K562 (cell line): ENCODE results near the gene GPN1. TPM values are rescaled to one million over a fixed set of nuclear protein-coding genes. Genes with fewer than 3 reads are reported as not detected.

Source experiments
- ATAC-seq: fragments of 200-7000 bp; cut with Tn5 transposase; 3 replicates; pipeline ENCODE4 v1.9.1; 2020; ENCODE audit warnings: moderate library complexity
- BruUV-seq: library from RNA; stranded (reverse); fragments of 400-500 nt; replicated peaks from 2 replicates; lab custom pipeline; 2021; lab: Mats Ljungman, UMichigan
- CTCF ChIA-PET: fragments of 300-600 bp; formaldehyde crosslinking; extraction: SDS; loops from one replicate; lab custom pipeline; 2021; ENCODE audit warnings: low intra/inter-chr PET ratio; lab: Yijun Ruan, JAX
- POLR2A ChIA-PET: fragments of 300-600, 350-650 bp; sonication (Branson Sonifier 250); formaldehyde crosslinking; extraction: SDS; loops from one replicate; lab custom pipeline; 2021; ENCODE audit warnings: antibody characterized with exemption, inconsistent platforms; lab: Yijun Ruan, JAX
- DNase-seq, 4 experiments: peaks; one replicate each; pipeline versions ENCODE4 v3.0.0 to v3.0.0-alpha.2; 2011 to 2018; ENCODE audit warnings: low spot score in 3 of 4, mixed read lengths in 3 of 4; ENCODE audit errors: extremely low read depth in 1 of 4
- FAIRE-seq: peaks from 2 replicates; lab custom pipeline; 2011; peaks lifted over from hg19 to GRCh38; lab: Jason Lieb, UNC
- H2AFZ ChIP-seq: 2 replicates; pipeline ENCODE4 v1.6.0; 2011; ENCODE audit warnings: low read depth, low read length, control low read depth, inconsistent platforms
- H3K27ac ChIP-seq: fragments of 200-600 bp; 3 replicates; pipeline ENCODE4 v1.8.0; 2011; ENCODE audit warnings: low read depth, mild to moderate bottlenecking, control low read depth, inconsistent platforms, low read length, moderate library complexity, mixed read lengths; ENCODE audit errors: extremely low read depth
- H3K27me3 ChIP-seq, 2 experiments: fragments of 300-600 bp in 1 of 2; 2 replicates in 1 of 2; 3 replicates in 1 of 2; pipeline versions ENCODE4 v1.6.0 to v1.8.0; 2011; ENCODE audit warnings: inconsistent platforms in 2 of 2, low read length in 2 of 2, mild to moderate bottlenecking in 1 of 2, mixed read lengths in 1 of 2, moderate library complexity in 1 of 2; ENCODE audit not compliant: control insufficient read depth in 2 of 2, insufficient read depth in 2 of 2
- H3K36me3 ChIP-seq: fragments of 300-600 bp; 3 replicates; pipeline ENCODE4 v1.8.0; 2011; ENCODE audit warnings: mild to moderate bottlenecking, low read length, inconsistent platforms; ENCODE audit not compliant: control insufficient read depth, insufficient read depth
- H3K4me1 ChIP-seq, 2 experiments: fragments of 200-600 bp in 1 of 2; replicated peaks in 1 of 2; 2 replicates in 1 of 2; 3 replicates in 1 of 2; pipeline versions ENCODE4 v1.5.1 to v1.8.0; 2011; ENCODE audit warnings: inconsistent platforms in 2 of 2, low read length in 2 of 2, mild to moderate bottlenecking in 1 of 2, mixed read lengths in 1 of 2, moderate library complexity in 1 of 2; ENCODE audit not compliant: control insufficient read depth in 2 of 2, insufficient read depth in 2 of 2
- H3K4me2 ChIP-seq: 2 replicates; pipeline ENCODE4 v1.6.1; 2011; ENCODE audit warnings: low read length, control low read depth, inconsistent platforms, mixed read lengths; ENCODE audit not compliant: insufficient read depth
- H3K4me3 ChIP-seq: fragments of 200-600 bp; sonication (generic), shearing (Covaris generic); 2 replicates; pipeline ENCODE4 v1.5.1; 2016; ENCODE audit warnings: control low read depth, inconsistent platforms
- H3K79me2 ChIP-seq: fragments of 200-600 bp; 3 replicates; pipeline ENCODE4 v1.8.0; 2011; ENCODE audit warnings: low read length, inconsistent platforms; ENCODE audit not compliant: control insufficient read depth, insufficient read depth
- H3K9ac ChIP-seq, 2 experiments: 2 replicates each; pipeline versions ENCODE4 v1.6.0 to v1.6.1; 2011; ENCODE audit warnings: low read depth in 2 of 2, low read length in 2 of 2, control low read depth in 1 of 2, inconsistent platforms in 1 of 2, mild to moderate bottlenecking in 1 of 2, mixed read lengths in 1 of 2; ENCODE audit not compliant: insufficient read depth in 1 of 2
- H3K9me1 ChIP-seq: one replicate; pipeline ENCODE4 v1.6.0; 2011; ENCODE audit warnings: inconsistent platforms, mild to moderate bottlenecking, low read length, moderate library complexity; ENCODE audit not compliant: control insufficient read depth, insufficient read depth
- H3K9me3 ChIP-seq: replicated peaks from 2 replicates; pipeline ENCODE4 v1.5.1; 2011; ENCODE audit warnings: low read depth, low read length, inconsistent platforms; ENCODE audit not compliant: control insufficient read depth, insufficient read depth
- H4K20me1 ChIP-seq: replicated peaks from 2 replicates; pipeline ENCODE4 v1.6.1; 2011; ENCODE audit warnings: low read length, inconsistent platforms, mixed read lengths; ENCODE audit not compliant: control insufficient read depth, insufficient read depth
- BRD4 ChIP-seq: fragments of 200-600 bp; sonication (generic); IDR thresholded peaks from 2 replicates; pipeline ENCODE4 v1.6.1; 2017; ENCODE audit warnings: inconsistent platforms
- FOXA3 ChIP-seq, 2 experiments: fragments of 450-650 bp in 1 of 2; sonication (generic) in 1 of 2; formaldehyde crosslinking; IDR thresholded peaks in 1 of 2; conservative IDR thresholded peaks in 1 of 2; 2 replicates each; pipeline versions ENCODE4 v1.4.0 to v1.8.0; 2020 to 2022; ENCODE audit warnings: mild to moderate bottlenecking in 2 of 2, missing genetic modification reagents in 1 of 2
- FOXK1 ChIP-seq: sonication (generic); formaldehyde crosslinking; IDR thresholded peaks from 2 replicates; pipeline ENCODE4 v1.8.0; 2022; ENCODE audit warnings: missing genetic modification reagents, mild to moderate bottlenecking, borderline replicate concordance
- RBM14 ChIP-seq: fragments of 200-400 bp; formaldehyde crosslinking; IDR thresholded peaks from 2 replicates; pipeline ENCODE4 v1.6.1; 2018; ENCODE audit warnings: low read depth, mild to moderate bottlenecking, low read length, moderate library complexity, borderline replicate concordance; ENCODE audit not compliant: insufficient read depth
- ZNF232 ChIP-seq: sonication (generic); formaldehyde crosslinking; IDR thresholded peaks from 2 replicates; pipeline ENCODE4 v1.8.0; 2022; ENCODE audit warnings: mild to moderate bottlenecking, missing genetic modification reagents
- WGBS: fragments of 100-300 bp; shearing (Covaris generic); methylation state at CpG from one replicate; pipeline ENCODE4 v1.1.6; 2016; ENCODE audit warnings: low coverage, mixed read lengths; ENCODE audit not compliant: insufficient coverage; ENCODE audit errors: missing lambda C conversion rate; 5-methylcytosine and 5-hydroxymethylcytosine counted together
- in situ Hi-C: fragments of 300-500 bp; cut with MboI; formaldehyde crosslinking; loops from 4 replicates; pipeline ENCODE4 v1.15.0; 2018; ENCODE audit warnings: inconsistent platforms, mixed read lengths
- intact Hi-C: fragments of 100-400 bp; cut with micrococcal nuclease; formaldehyde crosslinking; loops from 2 replicates; pipeline ENCODE4 v1.14.2; 2022
- polyA plus RNA-seq, 8 experiments: library from polyadenylated mRNA; depleted of rRNA in 4 of 8; stranded (reverse) in 5 of 8; unstranded in 3 of 8; fragments of >200 nt; fragmentation: Nextera tagmentation in 2 of 8; fragmentation: Illumina TruSeq in 1 of 8; extraction: Ambion mirVana in 2 of 8; extraction: Trizol in 1 of 8; gene quantifications; 2 replicates each; pipeline versions ENCODE4 v1.2.1 to v1.2.3, GENCODE V29; 2011 to 2014; ENCODE audit warnings: inconsistent platforms in 1 of 8, missing spikeins in 1 of 8
- total RNA-seq, 7 experiments: library from RNA; depleted of rRNA in 6 of 7; stranded (reverse); fragments of >200 nt in 6 of 7; fragmentation: Illumina TruSeq in 2 of 7; extraction: Trizol in 2 of 7; gene quantifications; 2 replicates each; pipeline versions ENCODE4 v1.2.1 to v1.2.3, GENCODE V29; 2011 to 2021; ENCODE audit warnings: low replicate concordance in 1 of 7
- TF ChIP-seq, protein P1 (sequence below): sonication (generic); formaldehyde crosslinking; IDR thresholded peaks from 2 replicates; pipeline ENCODE4 v1.8.1; 2023; ENCODE audit warnings: mild to moderate bottlenecking, missing genetic modification reagents, moderate library complexity
- TF ChIP-seq, protein P2 (sequence below): sonication (generic); formaldehyde crosslinking; IDR thresholded peaks from 2 replicates; pipeline ENCODE4 v1.8.0; 2022; ENCODE audit warnings: mild to moderate bottlenecking, low read depth, missing genetic modification reagents
- TF ChIP-seq, protein P3 (sequence below): sonication (generic); formaldehyde crosslinking; IDR thresholded peaks from 2 replicates; pipeline ENCODE4 v1.9.0; 2022; ENCODE audit warnings: mild to moderate bottlenecking, missing genetic modification reagents
- TF ChIP-seq, protein P4 (sequence below): sonication (generic); formaldehyde crosslinking; IDR thresholded peaks from 2 replicates; pipeline ENCODE4 v1.8.1; 2023; ENCODE audit warnings: mild to moderate bottlenecking, missing genetic modification reagents
- TF ChIP-seq, protein P5 (sequence below), 3 experiments: IDR thresholded peaks in 2 of 3; conservative IDR thresholded peaks in 1 of 3; 2 replicates each; pipeline ENCODE4 v1.5.1; 2011 to 2012; ENCODE audit warnings: low read length in 3 of 3, mild to moderate bottlenecking in 3 of 3, control low read depth in 2 of 3, improper control_type of control experiment in 1 of 3, inconsistent platforms in 1 of 3, low read depth in 1 of 3, mixed read lengths in 1 of 3, moderate library complexity in 1 of 3; ENCODE audit not compliant: insufficient read depth in 2 of 3

Gene GPN1
- total and polyA plus RNA-seq, 9 of the 15 experiments (the other 6 are each of a cell fraction or from before 2014, with no cell fraction given): 23.4 to 171 (median 48.2) TPM

DNA sequence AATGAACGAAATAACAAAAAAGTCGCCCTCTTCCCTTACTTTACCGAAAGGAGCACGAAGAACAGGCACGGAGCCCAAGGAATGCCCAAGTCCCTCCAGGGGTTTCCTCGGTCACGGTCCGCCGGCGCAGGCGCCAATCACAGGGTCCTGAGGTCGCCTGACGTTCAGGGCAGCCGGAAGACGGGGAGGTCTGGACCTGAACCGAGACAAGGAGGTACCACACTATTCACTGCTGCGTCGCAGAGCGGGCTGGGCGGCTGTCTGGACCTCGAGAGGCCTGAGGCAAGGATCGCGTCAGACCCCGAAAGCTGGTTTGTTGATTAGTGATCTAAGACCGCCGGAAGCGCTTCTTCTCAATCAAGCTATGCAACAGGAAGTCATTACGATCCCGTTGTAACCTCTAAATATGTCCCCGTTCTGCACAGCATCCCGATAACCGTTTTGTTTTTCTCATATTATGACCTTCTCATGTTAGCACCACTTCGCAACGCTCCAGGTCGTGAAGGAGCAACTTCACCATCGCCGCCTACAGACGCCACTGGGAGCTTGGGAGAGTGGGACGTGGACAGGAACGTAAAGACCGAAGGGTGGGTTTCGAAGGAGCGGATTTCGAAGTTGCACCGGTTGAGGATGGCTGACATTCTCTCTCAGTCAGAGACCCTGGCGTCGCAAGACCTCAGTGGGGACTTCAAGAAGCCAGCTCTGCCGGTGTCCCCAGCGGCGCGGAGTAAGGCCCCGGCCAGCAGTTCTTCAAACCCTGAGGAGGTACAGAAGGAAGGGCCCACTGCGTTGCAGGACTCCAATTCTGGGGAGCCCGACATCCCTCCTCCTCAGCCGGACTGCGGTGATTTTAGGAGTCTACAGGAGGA lies 34.7 kb downstream of the GPN1 start, which contains the start of the genes SLC4A1AP and SUPT7L (continued):
- TF ChIP-seq, protein P1, sequence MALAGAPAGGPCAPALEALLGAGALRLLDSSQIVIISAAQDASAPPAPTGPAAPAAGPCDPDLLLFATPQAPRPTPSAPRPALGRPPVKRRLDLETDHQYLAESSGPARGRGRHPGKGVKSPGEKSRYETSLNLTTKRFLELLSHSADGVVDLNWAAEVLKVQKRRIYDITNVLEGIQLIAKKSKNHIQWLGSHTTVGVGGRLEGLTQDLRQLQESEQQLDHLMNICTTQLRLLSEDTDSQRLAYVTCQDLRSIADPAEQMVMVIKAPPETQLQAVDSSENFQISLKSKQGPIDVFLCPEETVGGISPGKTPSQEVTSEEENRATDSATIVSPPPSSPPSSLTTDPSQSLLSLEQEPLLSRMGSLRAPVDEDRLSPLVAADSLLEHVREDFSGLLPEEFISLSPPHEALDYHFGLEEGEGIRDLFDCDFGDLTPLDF (CRISPR knock-in tag): no peak
- TF ChIP-seq RBM14: no peak
- TF ChIP-seq, all 486 proteins: peak for 199

DNA sequence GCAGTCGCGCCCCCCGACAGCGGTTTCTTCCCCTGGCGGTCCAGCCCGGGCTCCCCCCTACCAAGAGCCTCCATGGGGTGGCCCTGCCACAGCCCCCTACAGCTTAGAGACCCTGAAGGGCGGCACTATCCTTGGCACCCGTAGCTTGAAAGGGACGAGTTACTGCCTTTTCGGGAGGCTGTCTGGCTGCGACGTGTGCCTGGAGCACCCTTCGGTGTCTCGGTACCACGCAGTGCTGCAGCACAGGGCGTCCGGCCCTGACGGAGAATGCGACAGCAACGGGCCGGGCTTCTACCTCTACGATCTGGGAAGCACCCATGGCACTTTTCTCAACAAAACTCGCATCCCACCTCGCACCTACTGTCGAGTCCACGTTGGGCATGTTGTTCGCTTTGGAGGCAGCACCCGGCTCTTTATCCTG lies 35.3 kb downstream of the GPN1 start:
- H3K4me2 ChIP-seq: peak overlapping the region; percentile 92
- peak overlapping the region; percentile 95 for H3K27ac ChIP-seq
- POLR2A ChIA-PET: interaction anchor here (0.6 to 1.7 kb wide), 9 partner anchors 10 to 372 kb away, joined by 3 to 13 read pairs (median 4); partner anchors contain the start of gene PPM1G
- 1% methylated on average over 27 of the region's 28 CpGs for WGBS
- intact Hi-C loops: no loop called here
- H3K79me2 ChIP-seq: peaks cover 58% of the 10 kb centered on the region
- ATAC-seq: peak; percentile 70
- peak overlapping the region; percentile 98 for H3K4me3 ChIP-seq
- H3K9me1 ChIP-seq: no peaks in the 10 kb centered on the region
- DNase-seq: peak in 2 of 4 experiments; percentile 51 to 53
- peak overlapping the region; percentile 95 for H2AFZ ChIP-seq
- in situ Hi-C loops: no loop called here
- no peaks in the 10 kb centered on the region for H3K27me3 ChIP-seq
- peaks cover 55% of the 10 kb centered on the region for H3K36me3 ChIP-seq
- TSS peak; percentile 85 for BruUV-seq
- no peak for FAIRE-seq
- CTCF ChIA-PET: no interaction called here
- no peaks in the 10 kb centered on the region for H3K9me3 ChIP-seq
- peak overlapping the region; percentile 92 to 95 for H3K9ac ChIP-seq
- H3K4me1 ChIP-seq: peaks cover 10 to 20% of the 10 kb centered on the region in 2 experiments; a peak in 4 of 5 replicates
- H4K20me1 ChIP-seq: no peaks in the 10 kb centered on the region
- TF ChIP-seq, protein P2, sequence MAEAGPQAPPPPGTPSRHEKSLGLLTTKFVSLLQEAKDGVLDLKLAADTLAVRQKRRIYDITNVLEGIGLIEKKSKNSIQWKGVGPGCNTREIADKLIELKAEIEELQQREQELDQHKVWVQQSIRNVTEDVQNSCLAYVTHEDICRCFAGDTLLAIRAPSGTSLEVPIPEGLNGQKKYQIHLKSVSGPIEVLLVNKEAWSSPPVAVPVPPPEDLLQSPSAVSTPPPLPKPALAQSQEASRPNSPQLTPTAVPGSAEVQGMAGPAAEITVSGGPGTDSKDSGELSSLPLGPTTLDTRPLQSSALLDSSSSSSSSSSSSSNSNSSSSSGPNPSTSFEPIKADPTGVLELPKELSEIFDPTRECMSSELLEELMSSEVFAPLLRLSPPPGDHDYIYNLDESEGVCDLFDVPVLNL (CRISPR knock-in tag): peak; percentile 62; the same call in 1 of the 2 replicates
- TF ChIP-seq, protein P3, sequence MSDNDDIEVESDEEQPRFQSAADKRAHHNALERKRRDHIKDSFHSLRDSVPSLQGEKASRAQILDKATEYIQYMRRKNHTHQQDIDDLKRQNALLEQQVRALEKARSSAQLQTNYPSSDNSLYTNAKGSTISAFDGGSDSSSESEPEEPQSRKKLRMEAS: 0 out of 2 replicates have a peak, but pooled peaks have one; percentile 19
- no peak for TF ChIP-seq ZNF232
- TF ChIP-seq FOXA3 (CRISPR knock-in tag; conservative IDR thresholded peaks at IDR 0.05 in 1 of 2, IDR thresholded peaks at IDR 0.05 in 1 of 2): peak in 1 of 2 experiments; percentile 37; a peak in 1 of 4 replicates
- TF ChIP-seq, protein P4, sequence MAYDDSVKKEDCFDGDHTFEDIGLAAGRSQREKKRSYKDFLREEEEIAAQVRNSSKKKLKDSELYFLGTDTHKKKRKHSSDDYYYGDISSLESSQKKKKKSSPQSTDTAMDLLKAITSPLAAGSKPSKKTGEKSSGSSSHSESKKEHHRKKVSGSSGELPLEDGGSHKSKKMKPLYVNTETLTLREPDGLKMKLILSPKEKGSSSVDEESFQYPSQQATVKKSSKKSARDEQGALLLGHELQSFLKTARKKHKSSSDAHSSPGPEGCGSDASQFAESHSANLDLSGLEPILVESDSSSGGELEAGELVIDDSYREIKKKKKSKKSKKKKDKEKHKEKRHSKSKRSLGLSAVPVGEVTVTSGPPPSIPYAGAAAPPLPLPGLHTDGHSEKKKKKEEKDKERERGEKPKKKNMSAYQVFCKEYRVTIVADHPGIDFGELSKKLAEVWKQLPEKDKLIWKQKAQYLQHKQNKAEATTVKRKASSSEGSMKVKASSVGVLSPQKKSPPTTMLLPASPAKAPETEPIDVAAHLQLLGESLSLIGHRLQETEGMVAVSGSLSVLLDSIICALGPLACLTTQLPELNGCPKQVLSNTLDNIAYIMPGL (CRISPR knock-in tag): 0 out of 2 replicates have a peak, but pooled peaks have one; percentile 24
- TF ChIP-seq, protein P5, sequence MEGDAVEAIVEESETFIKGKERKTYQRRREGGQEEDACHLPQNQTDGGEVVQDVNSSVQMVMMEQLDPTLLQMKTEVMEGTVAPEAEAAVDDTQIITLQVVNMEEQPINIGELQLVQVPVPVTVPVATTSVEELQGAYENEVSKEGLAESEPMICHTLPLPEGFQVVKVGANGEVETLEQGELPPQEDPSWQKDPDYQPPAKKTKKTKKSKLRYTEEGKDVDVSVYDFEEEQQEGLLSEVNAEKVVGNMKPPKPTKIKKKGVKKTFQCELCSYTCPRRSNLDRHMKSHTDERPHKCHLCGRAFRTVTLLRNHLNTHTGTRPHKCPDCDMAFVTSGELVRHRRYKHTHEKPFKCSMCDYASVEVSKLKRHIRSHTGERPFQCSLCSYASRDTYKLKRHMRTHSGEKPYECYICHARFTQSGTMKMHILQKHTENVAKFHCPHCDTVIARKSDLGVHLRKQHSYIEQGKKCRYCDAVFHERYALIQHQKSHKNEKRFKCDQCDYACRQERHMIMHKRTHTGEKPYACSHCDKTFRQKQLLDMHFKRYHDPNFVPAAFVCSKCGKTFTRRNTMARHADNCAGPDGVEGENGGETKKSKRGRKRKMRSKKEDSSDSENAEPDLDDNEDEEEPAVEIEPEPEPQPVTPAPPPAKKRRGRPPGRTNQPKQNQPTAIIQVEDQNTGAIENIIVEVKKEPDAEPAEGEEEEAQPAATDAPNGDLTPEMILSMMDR (IDR thresholded peaks at IDR 0.05 in 2 of 3, conservative IDR thresholded peaks at IDR 0.05 in 1 of 3; ENCODE audit: insufficient read depth in 2 of 3, low read depth in 1 of 3, low read length in 3 of 3): 0 out of 6 replicates have a peak, but pooled peaks of 2 of the 3 experiments have one; percentile 8 to 20
- TF ChIP-seq FOXK1 (CRISPR knock-in tag): 0 out of 2 replicates have a peak, but pooled peaks have one; percentile 30
- no peak for TF ChIP-seq BRD4
